Loucy (cell line): ENCODE data around the gene NFKBIB.

Experiments
- H2AFZ ChIP-seq: fragments of 200-600 bp; sonication (generic); 2 replicates; pipeline ENCODE4 v1.6.0; 2016; ENCODE audit warnings: antibody characterized with exemption, mild to moderate bottlenecking, low read length, moderate library complexity
- H3F3A ChIP-seq: fragments of 200-600 bp; 2 replicates; pipeline ENCODE4 v1.6.0; 2016; ENCODE audit warnings: antibody characterized with exemption, low read depth, mild to moderate bottlenecking
- H3K27me3 ChIP-seq: fragments of 200-600 bp; sonication (generic); 2 replicates; pipeline ENCODE4 v1.6.1; 2014; ENCODE audit warnings: low read length, mild to moderate bottlenecking; ENCODE audit not compliant: insufficient read depth, poor library complexity, severe bottlenecking
- H3K36me3 ChIP-seq: fragments of 200-600 bp; sonication (generic); 2 replicates; pipeline ENCODE4 v1.6.1; 2016; ENCODE audit warnings: low read length; ENCODE audit not compliant: insufficient read depth
- H3K4me1 ChIP-seq: fragments of 200-600 bp; sonication (generic); 2 replicates; pipeline ENCODE4 v1.5.1; 2014; ENCODE audit warnings: low read length, mild to moderate bottlenecking; ENCODE audit not compliant: insufficient read depth, poor library complexity, severe bottlenecking
- H3K4me2 ChIP-seq: fragments of 200-600 bp; sonication (generic); 2 replicates; pipeline ENCODE4 v1.6.0; 2014; ENCODE audit warnings: antibody characterized with exemption, low read length, low read depth, mild to moderate bottlenecking; ENCODE audit not compliant: poor library complexity, severe bottlenecking
- H3K4me3 ChIP-seq: fragments of 200-600 bp; sonication (generic); 2 replicates; pipeline ENCODE4 v1.5.1; 2014; ENCODE audit warnings: low read length, mild to moderate bottlenecking, mixed read lengths; ENCODE audit not compliant: poor library complexity, severe bottlenecking
- H3K79me2 ChIP-seq: fragments of 200-600 bp; sonication (generic); 2 replicates; pipeline ENCODE4 v1.6.1; 2014; ENCODE audit warnings: low read length; ENCODE audit not compliant: insufficient read depth
- H3K9ac ChIP-seq: fragments of 200-600 bp; sonication (generic); 2 replicates; pipeline ENCODE4 v1.6.0; 2014; ENCODE audit warnings: mild to moderate bottlenecking, low read depth, low read length, moderate library complexity; ENCODE audit not compliant: poor library complexity, severe bottlenecking
- H3K9me2 ChIP-seq: fragments of 200-600 bp; sonication (generic); replicated peaks from 2 replicates; pipeline ENCODE4 v1.6.1; 2016; ENCODE audit warnings: low read depth, low read length, mixed read lengths
- H3K9me3 ChIP-seq: fragments of 200-600 bp; sonication (generic); 2 replicates; pipeline ENCODE4 v1.6.1; 2014; ENCODE audit warnings: mild to moderate bottlenecking, antibody characterized with exemption, low read length, low read depth; ENCODE audit not compliant: insufficient read depth
- H4K20me1 ChIP-seq: fragments of 200-600 bp; sonication (generic); 2 replicates; pipeline ENCODE4 v1.6.0; 2014; ENCODE audit warnings: antibody characterized with exemption, low read length, mild to moderate bottlenecking; ENCODE audit not compliant: insufficient read depth, poor library complexity, severe bottlenecking
- EZH2phosphoT487 ChIP-seq: fragments of 200-600 bp; IDR thresholded peaks from 2 replicates; pipeline ENCODE4 v1.6.1; 2018; ENCODE audit warnings: antibody characterized with exemption, mild to moderate bottlenecking, moderate library complexity, borderline replicate concordance
- TF ChIP-seq, protein P1 (sequence below): fragments of 200-600 bp; sonication (generic); conservative IDR thresholded peaks from 2 replicates; pipeline ENCODE4 v1.5.1; 2014; ENCODE audit warnings: mild to moderate bottlenecking, antibody characterized with exemption, low read length

Gene NFKBIB

DNA sequence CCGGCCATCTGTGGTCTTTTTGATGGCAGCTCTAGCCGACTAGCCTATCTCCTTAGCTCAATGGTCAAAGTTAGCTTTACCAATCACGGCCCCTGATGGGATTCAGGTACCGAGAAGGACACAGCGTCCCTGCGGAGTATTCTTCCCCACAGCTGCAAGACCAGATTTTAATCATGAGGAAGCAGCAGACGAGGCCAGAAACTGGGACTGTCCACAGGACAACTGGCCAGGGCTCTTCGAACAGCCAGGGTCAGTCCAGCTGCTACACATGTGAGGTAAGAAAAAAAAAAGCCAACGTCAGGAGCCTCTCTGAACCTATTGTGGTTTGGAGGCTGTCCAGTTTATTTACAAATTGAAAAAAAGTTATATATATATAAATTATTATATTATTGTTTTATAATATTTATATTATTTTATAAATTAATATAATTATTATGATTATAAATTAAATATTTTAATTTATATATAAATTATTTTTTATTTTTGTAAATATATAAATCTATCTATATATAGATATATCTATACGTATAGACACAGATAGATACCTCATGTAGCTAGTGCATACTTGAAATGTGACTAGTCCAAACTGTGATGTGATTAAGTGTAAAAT, 32.5 kb upstream of the NFKBIB start:
- H3K4me2 ChIP-seq = no peak overlapping the region
- H3K27me3 ChIP-seq = no peaks in the 10 kb centered on the region
- H3K9ac ChIP-seq = no peak overlapping the region
- H3K79me2 ChIP-seq = no peaks in the 10 kb centered on the region
- H3K36me3 ChIP-seq = no peaks in the 10 kb centered on the region
- H3K9me2 ChIP-seq = no peaks in the 10 kb centered on the region
- TF ChIP-seq, protein P1, sequence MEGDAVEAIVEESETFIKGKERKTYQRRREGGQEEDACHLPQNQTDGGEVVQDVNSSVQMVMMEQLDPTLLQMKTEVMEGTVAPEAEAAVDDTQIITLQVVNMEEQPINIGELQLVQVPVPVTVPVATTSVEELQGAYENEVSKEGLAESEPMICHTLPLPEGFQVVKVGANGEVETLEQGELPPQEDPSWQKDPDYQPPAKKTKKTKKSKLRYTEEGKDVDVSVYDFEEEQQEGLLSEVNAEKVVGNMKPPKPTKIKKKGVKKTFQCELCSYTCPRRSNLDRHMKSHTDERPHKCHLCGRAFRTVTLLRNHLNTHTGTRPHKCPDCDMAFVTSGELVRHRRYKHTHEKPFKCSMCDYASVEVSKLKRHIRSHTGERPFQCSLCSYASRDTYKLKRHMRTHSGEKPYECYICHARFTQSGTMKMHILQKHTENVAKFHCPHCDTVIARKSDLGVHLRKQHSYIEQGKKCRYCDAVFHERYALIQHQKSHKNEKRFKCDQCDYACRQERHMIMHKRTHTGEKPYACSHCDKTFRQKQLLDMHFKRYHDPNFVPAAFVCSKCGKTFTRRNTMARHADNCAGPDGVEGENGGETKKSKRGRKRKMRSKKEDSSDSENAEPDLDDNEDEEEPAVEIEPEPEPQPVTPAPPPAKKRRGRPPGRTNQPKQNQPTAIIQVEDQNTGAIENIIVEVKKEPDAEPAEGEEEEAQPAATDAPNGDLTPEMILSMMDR = no peak
- TF ChIP-seq EZH2phosphoT487 = no peak
- peaks cover 13% of the 10 kb centered on the region for H3K4me1 ChIP-seq
- no peaks in the 10 kb centered on the region for H3F3A ChIP-seq
- H4K20me1 ChIP-seq = no peaks in the 10 kb centered on the region
- H2AFZ ChIP-seq = no peak overlapping the region
- no peaks in the 10 kb centered on the region for H3K9me3 ChIP-seq
- H3K4me3 ChIP-seq = no peak overlapping the region

DNA sequence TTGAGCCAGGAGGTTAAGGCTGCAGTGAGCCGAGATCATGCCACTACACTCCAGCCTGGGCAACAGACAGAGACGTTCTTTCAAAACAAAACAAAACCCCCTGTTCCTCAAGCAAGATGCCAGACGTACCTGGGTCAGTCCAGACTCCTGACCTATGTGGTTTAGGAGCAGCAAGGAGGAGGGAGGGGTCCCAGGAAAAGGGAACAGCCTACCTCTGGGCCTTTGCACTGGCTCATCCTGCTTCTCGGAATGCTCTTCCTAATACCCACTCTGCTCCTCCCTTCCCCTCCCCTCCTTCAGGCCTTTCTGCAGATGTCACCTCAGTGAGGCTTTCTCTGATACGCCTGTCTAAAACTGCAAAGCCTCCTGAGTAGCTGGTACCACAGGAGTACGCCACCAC, 31.2 kb upstream of the NFKBIB start:
- Histone ChIP-seq H3K4me1 (peaks cover 13% of the 10 kb centered on the region), H3K9me3 (no peaks in the 10 kb centered on the region), H3K79me2 (no peaks in the 10 kb centered on the region), H3K36me3 (no peaks in the 10 kb centered on the region), H4K20me1 (no peaks in the 10 kb centered on the region), H3K9me2 (no peaks in the 10 kb centered on the region), H3F3A (no peaks in the 10 kb centered on the region), H3K9ac (peak overlapping the region; percentile 64), H3K27me3 (no peaks in the 10 kb centered on the region), H3K4me3 (no peak overlapping the region), H2AFZ (no peak overlapping the region), H3K4me2 (no peak overlapping the region)
- TF ChIP-seq EZH2phosphoT487 = no peak
- TF ChIP-seq, protein P1 = no peak

DNA sequence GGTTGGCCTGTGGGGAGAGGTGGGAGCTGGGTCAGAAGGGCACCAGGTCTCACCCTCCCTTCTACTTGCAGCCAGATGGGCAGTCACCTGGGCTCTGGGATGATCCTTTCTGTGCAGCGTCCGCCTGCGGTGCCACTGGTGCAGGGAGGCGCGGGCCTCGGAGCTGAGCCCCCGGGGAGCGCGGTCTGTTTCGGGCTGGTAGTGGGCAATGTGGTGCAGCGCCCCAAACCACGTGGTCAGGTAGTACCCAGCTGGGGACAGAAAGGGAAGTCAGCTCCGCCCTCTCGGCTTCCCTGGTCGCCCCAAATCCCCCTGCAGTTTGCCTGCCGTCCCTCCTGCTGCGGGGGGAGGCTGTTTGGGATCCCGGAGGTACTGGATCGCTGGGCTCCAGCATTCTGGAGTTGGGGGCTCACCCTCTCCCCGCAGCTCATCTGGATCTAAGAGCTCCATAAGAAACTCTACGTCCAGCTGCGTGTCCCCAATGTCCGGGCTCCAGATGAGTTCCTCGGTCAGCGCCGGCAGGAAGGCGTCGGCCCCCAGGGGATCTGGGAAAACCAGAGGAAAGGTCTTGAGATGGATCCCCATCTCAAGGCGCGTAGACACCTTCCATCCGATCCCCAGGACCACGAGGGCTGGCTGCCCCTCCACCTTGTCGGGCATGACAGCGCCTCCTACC, 30.5 kb upstream of the NFKBIB start:
- TF ChIP-seq, protein P1 = no peak
- no peak for TF ChIP-seq EZH2phosphoT487
- no peaks in the 10 kb centered on the region for H4K20me1 ChIP-seq
- peak overlapping the region; percentile 68 for H3K4me3 ChIP-seq
- peak overlapping the region; percentile 64 for H3K9ac ChIP-seq
- no peaks in the 10 kb centered on the region for H3K79me2 ChIP-seq
- H3K36me3 ChIP-seq = no peaks in the 10 kb centered on the region
- H3F3A ChIP-seq = no peaks in the 10 kb centered on the region
- H3K9me2 ChIP-seq = no peaks in the 10 kb centered on the region
- no peaks in the 10 kb centered on the region for H3K9me3 ChIP-seq
- H3K4me2 ChIP-seq = peak overlapping the region; percentile 72
- no peaks in the 10 kb centered on the region for H3K27me3 ChIP-seq
- H2AFZ ChIP-seq = 0 out of 2 replicates have a peak overlapping the region, but pooled peaks have one; percentile 56
- peaks cover 12% of the 10 kb centered on the region for H3K4me1 ChIP-seq
